ENCODE data around the gene MEF2D. TPM values are rescaled to one million over a fixed set of nuclear protein-coding genes. Genes with fewer than 3 reads are reported as not detected.

MEF2D gene
- total and polyA plus RNA-seq, 2 experiments from 2014 or later: 23.6 to 34.1 TPM

GRCh38 chr1:156480411-156481192, 20.0 kb downstream of the MEF2D start:
- Histone ChIP-seq H3K36me3 (ENCODE audit: low read depth) (peaks cover 40% of the 10 kb centered on the region), H3K27ac (no peak overlapping the region), H3F3A (ENCODE audit: insufficient read depth) (peaks cover 36% of the 10 kb centered on the region), H3K9ac (no peak overlapping the region), H3K9me3 (ENCODE audit: low read depth) (no peaks in the 10 kb centered on the region), H3K79me2 (ENCODE audit: insufficient read depth) (peaks cover 97% of the 10 kb centered on the region), H2AFZ (no peak overlapping the region), H4K20me1 (ENCODE audit: insufficient read depth) (0 out of 2 replicates have a peak, but pooled peaks cover 7% of the 10 kb centered on the region), H3K4me2 (ENCODE audit: unreplicated experiment) (no peak overlapping the region), H3K27me3 (replicated peaks; ENCODE audit: insufficient read depth) (no peaks in the 10 kb centered on the region), H3K4me1 (ENCODE audit: insufficient read depth) (peaks cover 27% of the 10 kb centered on the region), H3K4me3 (no peak overlapping the region), H3K9me2 (ENCODE audit: insufficient read depth) (no peaks in the 10 kb centered on the region)
- WGBS, 2 experiments (ENCODE audit: low coverage in 1 of 2, low lambda C conversion rate in 2 of 2, missing lambda C conversion rate in 2 of 2): 57 to 77% methylated on average over 17 to 34 of the region's 34 CpGs
- in situ Hi-C loops (cut with MboI): no loop called here
- no peak for TF ChIP-seq EZH2 (IDR thresholded peaks at IDR 0.05; ENCODE audit: insufficient read depth, poor library complexity, severe bottlenecking)
- peak; percentile 77 for DNase-seq

- H3K27me3 ChIP-seq (replicated peaks; ENCODE audit: insufficient read depth): no peaks in the 10 kb centered on the region
- TF ChIP-seq EZH2phosphoT487 (IDR thresholded peaks at IDR 0.05; ENCODE audit: insufficient read depth, low read depth): no peak
- H3K4me3 ChIP-seq: no peak overlapping the region
- H2AFZ ChIP-seq: no peak overlapping the region
- peaks cover 94% of the 10 kb centered on the region for H3K79me2 ChIP-seq (ENCODE audit: insufficient read depth)
- H3K4me2 ChIP-seq (ENCODE audit: unreplicated experiment): no peak overlapping the region
- WGBS, 2 experiments (ENCODE audit: low coverage in 1 of 2, low lambda C conversion rate in 2 of 2, missing lambda C conversion rate in 2 of 2): 27 to 69% methylated on average over 3 to 4 of the region's 4 CpGs
- H4K20me1 ChIP-seq (ENCODE audit: insufficient read depth): 0 out of 2 replicates have a peak, but pooled peaks cover 4% of the 10 kb centered on the region
- DNase-seq: no peak
- no peak overlapping the region for H3K27ac ChIP-seq
- peaks cover 31% of the 10 kb centered on the region for H3K4me1 ChIP-seq (ENCODE audit: insufficient read depth)
- no peaks in the 10 kb centered on the region for H3K9me3 ChIP-seq (ENCODE audit: low read depth)
- in situ Hi-C loops (cut with MboI): no loop called here
- no peaks in the 10 kb centered on the region for H3K9me2 ChIP-seq (ENCODE audit: insufficient read depth)
- no peak overlapping the region for H3K9ac ChIP-seq
- H3K36me3 ChIP-seq (ENCODE audit: low read depth): peaks cover 44% of the 10 kb centered on the region
- peaks cover 38% of the 10 kb centered on the region for H3F3A ChIP-seq (ENCODE audit: insufficient read depth)
These were observed 20.6 kb downstream of the MEF2D start for GRCh38 chr1:156480016-156480370.

GRCh38 chr1:156479093-156480015, 21.2 kb downstream of the MEF2D start:
- H3K4me2 ChIP-seq (ENCODE audit: unreplicated experiment): no peak overlapping the region
- H3K27me3 ChIP-seq (replicated peaks; ENCODE audit: insufficient read depth): no peaks in the 10 kb centered on the region
- H3K4me1 ChIP-seq (ENCODE audit: insufficient read depth): peaks cover 31% of the 10 kb centered on the region
- no peaks in the 10 kb centered on the region for H3K9me3 ChIP-seq (ENCODE audit: low read depth)
- WGBS, 2 experiments (ENCODE audit: low coverage in 1 of 2, low lambda C conversion rate in 2 of 2, missing lambda C conversion rate in 2 of 2): 92 to 93% methylated on average over 12 to 15 of the region's 15 CpGs
- no peak overlapping the region; the same call in 1 of the 2 replicates for H3K27ac ChIP-seq
- peaks cover 94% of the 10 kb centered on the region for H3K79me2 ChIP-seq (ENCODE audit: insufficient read depth)
- H3K36me3 ChIP-seq (ENCODE audit: low read depth): peaks cover 50% of the 10 kb centered on the region
- H2AFZ ChIP-seq: no peak overlapping the region
- H4K20me1 ChIP-seq (ENCODE audit: insufficient read depth): no peaks in the 10 kb centered on the region
- DNase-seq: no peak
- in situ Hi-C loops (cut with MboI): no loop called here
- no peak overlapping the region for H3K4me3 ChIP-seq
- TF ChIP-seq EZH2 (IDR thresholded peaks at IDR 0.05; ENCODE audit: insufficient read depth, poor library complexity, severe bottlenecking) (no peak), EZH2phosphoT487 (IDR thresholded peaks at IDR 0.05; ENCODE audit: insufficient read depth, low read depth) (no peak)
- H3F3A ChIP-seq (ENCODE audit: insufficient read depth): peaks cover 44% of the 10 kb centered on the region
- H3K9ac ChIP-seq: no peak overlapping the region
- H3K9me2 ChIP-seq (ENCODE audit: insufficient read depth): no peaks in the 10 kb centered on the region

- DNase-seq: no peak
These were observed 22.3 kb downstream of the MEF2D start for GRCh38 chr1:156478250-156478627.

More at GRCh38 chr1:156478250-156478627, 22.3 kb downstream of the MEF2D start:
- TF ChIP-seq EZH2 (IDR thresholded peaks at IDR 0.05; ENCODE audit: insufficient read depth, poor library complexity, severe bottlenecking): no peak
- no peak for TF ChIP-seq EZH2phosphoT487 (IDR thresholded peaks at IDR 0.05; ENCODE audit: insufficient read depth, low read depth)
- peak overlapping the region; percentile 72; the same call in 1 of the 2 replicates for H3K9ac ChIP-seq
- peaks cover 92% of the 10 kb centered on the region for H3K79me2 ChIP-seq (ENCODE audit: insufficient read depth)
- H3K9me3 ChIP-seq (ENCODE audit: low read depth): no peaks in the 10 kb centered on the region
- no peaks in the 10 kb centered on the region for H3K9me2 ChIP-seq (ENCODE audit: insufficient read depth)
- WGBS, 2 experiments (ENCODE audit: low coverage in 1 of 2, low lambda C conversion rate in 2 of 2, missing lambda C conversion rate in 2 of 2): 94 to 96% methylated on average over 8 of the region's 8 CpGs
- in situ Hi-C loops (cut with MboI): no loop called here
- no peak overlapping the region for H3K4me2 ChIP-seq (ENCODE audit: unreplicated experiment)
- H3K27me3 ChIP-seq (replicated peaks; ENCODE audit: insufficient read depth): no peaks in the 10 kb centered on the region
- H3K4me1 ChIP-seq (ENCODE audit: insufficient read depth): peaks cover 31% of the 10 kb centered on the region
- peaks cover 62% of the 10 kb centered on the region for H3K36me3 ChIP-seq (ENCODE audit: low read depth)
- no peak overlapping the region for H3K4me3 ChIP-seq
- H3F3A ChIP-seq (ENCODE audit: insufficient read depth): peaks cover 44% of the 10 kb centered on the region
- no peaks in the 10 kb centered on the region for H4K20me1 ChIP-seq (ENCODE audit: insufficient read depth)
- peak overlapping the region; percentile 87 for H3K27ac ChIP-seq
- no peak overlapping the region for H2AFZ ChIP-seq
